Left ventricle myocardium inferior (tissue), 1 donor: ENCODE results near the gene ITGA7. TPM values are rescaled to one million over a fixed set of nuclear protein-coding genes. Genes with fewer than 3 reads are reported as not detected.

ENCODE experiments used
- DNase-seq: peaks from one replicate; pipeline ENCODE4 v3.0.0-alpha.2; 2020
- H3K27ac ChIP-seq: fragments of 200-600 bp; replicated peaks from 2 replicates; pipeline ENCODE4 v1.8.0; 2021
- H3K27me3 ChIP-seq: fragments of 200-600 bp; 2 replicates; pipeline ENCODE4 v1.8.0; 2021; ENCODE audit warnings: low read depth
- H3K36me3 ChIP-seq: fragments of 200-600 bp; 2 replicates; pipeline ENCODE4 v1.8.0; 2021
- H3K4me1 ChIP-seq: fragments of 200-600 bp; 2 replicates; pipeline ENCODE4 v1.8.0; 2021
- H3K4me3 ChIP-seq: fragments of 200-600 bp; 2 replicates; pipeline ENCODE4 v1.8.0; 2021; ENCODE audit warnings: mild to moderate bottlenecking, moderate library complexity
- H3K9me3 ChIP-seq: fragments of 200-600 bp; replicated peaks from 2 replicates; pipeline ENCODE4 v1.8.0; 2021
- intact Hi-C: fragments of 100-400 bp; cut with micrococcal nuclease; formaldehyde crosslinking; loops from one replicate; pipeline ENCODE4 v1.11.0; 2022
- total RNA-seq: library from RNA; stranded (reverse); fragmentation: NEBNext Ultra II Directional; extraction: Animal tissue kit (Norgen Biotek cat#: 25700); gene quantifications from one replicate; pipeline ENCODE4 v1.2.1, GENCODE V29; 2021
- TF ChIP-seq, protein P1 (sequence below): fragments of 200-600 bp; IDR thresholded peaks from 2 replicates; pipeline ENCODE4 v1.8.0; 2021; ENCODE audit warnings: antibody characterized with exemption, mild to moderate bottlenecking, borderline replicate concordance
- donor health status: DM: no; HTN: yes; CAD: no; lungs with severe emphysema.

The ITGA7 gene
- total RNA-seq, 1 donor from 2014 or later, result 520 TPM

DNA sequence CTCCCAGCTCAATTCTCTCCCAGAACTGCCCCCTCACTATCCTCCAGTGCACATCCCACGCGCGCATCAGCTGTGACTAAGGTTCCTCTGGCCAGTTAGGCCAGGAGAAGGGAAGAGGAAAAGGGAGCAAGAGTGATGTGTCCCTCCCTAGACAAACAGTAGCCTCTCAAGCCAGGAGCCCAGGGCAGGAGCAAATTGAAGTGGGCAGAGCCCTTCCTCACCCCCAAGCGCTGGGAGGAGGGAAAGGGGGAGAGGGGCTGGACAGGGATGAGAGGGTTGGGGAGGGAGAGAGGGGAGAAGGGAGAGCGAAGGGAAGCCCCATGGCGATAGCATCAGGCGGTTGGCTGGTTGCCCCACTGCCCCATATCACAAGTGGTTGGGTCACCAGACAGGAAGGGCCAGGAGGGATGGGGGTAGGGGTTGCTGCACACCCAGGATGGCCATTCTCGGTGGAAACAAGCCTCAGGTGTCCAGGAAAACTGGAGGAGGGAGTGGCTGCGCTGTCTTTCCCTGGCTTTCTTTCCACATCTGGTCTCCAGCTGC is 20.0 kb upstream of the ITGA7 start:
- H3K36me3 ChIP-seq, result peaks cover 40% of the 10 kb centered on the region
- intact Hi-C loops, result no loop called here

DNA sequence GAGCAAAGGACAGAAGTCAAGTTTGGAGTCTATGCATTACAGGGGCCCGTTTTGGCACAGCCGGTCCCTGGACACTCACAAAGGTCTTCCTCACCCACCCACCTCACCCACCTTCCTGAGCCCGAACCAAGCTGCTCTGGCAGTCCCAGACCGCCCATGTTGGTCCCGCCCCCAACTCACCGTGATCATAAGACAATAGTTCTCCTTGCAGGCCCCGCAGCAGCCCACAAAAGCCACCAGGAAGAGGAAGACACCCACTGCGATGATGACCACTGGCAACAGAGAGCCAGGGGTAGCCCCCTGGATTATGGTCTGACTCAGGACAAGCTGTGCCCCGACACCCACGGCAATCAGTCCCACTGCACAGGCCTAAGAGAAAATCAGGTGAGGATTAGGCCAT is 19.3 kb upstream of the ITGA7 start:
- TF ChIP-seq, protein P1, sequence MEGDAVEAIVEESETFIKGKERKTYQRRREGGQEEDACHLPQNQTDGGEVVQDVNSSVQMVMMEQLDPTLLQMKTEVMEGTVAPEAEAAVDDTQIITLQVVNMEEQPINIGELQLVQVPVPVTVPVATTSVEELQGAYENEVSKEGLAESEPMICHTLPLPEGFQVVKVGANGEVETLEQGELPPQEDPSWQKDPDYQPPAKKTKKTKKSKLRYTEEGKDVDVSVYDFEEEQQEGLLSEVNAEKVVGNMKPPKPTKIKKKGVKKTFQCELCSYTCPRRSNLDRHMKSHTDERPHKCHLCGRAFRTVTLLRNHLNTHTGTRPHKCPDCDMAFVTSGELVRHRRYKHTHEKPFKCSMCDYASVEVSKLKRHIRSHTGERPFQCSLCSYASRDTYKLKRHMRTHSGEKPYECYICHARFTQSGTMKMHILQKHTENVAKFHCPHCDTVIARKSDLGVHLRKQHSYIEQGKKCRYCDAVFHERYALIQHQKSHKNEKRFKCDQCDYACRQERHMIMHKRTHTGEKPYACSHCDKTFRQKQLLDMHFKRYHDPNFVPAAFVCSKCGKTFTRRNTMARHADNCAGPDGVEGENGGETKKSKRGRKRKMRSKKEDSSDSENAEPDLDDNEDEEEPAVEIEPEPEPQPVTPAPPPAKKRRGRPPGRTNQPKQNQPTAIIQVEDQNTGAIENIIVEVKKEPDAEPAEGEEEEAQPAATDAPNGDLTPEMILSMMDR, result no peak
- DNase-seq, result no peak
- H3K27ac ChIP-seq, result peak overlapping the region; percentile 98
- no peaks in the 10 kb centered on the region for H3K9me3 ChIP-seq
- H3K4me1 ChIP-seq, result peaks cover 74% of the 10 kb centered on the region
- peak overlapping the region; percentile 91 for H3K4me3 ChIP-seq
- peaks cover 45% of the 10 kb centered on the region for H3K36me3 ChIP-seq
- no peaks in the 10 kb centered on the region for H3K27me3 ChIP-seq
- intact Hi-C loops, result no loop called here

More for the DNA sequence above, 20.0 kb upstream of the ITGA7 start:
- H3K27me3 ChIP-seq, result no peaks in the 10 kb centered on the region
- DNase-seq, result peak; percentile 63
- H3K4me1 ChIP-seq, result peaks cover 74% of the 10 kb centered on the region
- TF ChIP-seq, protein P1, result no peak
- H3K27ac ChIP-seq, result peak overlapping the region; percentile 98
- no peaks in the 10 kb centered on the region for H3K9me3 ChIP-seq
- peak overlapping the region; percentile 91 for H3K4me3 ChIP-seq

DNA sequence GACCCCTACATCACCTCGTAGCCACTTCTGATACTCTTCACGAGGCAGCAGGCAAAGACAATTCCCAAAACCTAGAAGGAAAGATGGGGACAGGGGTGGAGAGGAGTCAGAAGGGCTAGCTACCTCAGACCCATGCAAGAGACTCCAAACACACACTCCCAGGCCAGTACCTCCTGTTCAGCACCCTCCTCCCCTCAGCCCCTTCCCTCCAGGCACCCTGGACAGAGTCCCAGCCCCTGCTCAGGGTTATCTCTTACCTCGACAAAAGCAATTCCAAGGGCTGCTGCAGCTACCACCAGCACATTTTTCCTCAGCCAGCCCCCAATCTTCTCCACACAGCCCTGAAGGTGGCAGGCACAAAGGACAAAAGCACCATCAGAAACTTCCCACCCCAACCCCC is 17.9 kb upstream of the ITGA7 start:
- no peak for DNase-seq
- TF ChIP-seq, protein P1, result no peak
- Histone ChIP-seq H3K27ac (peak overlapping the region; percentile 98), H3K27me3 (no peaks in the 10 kb centered on the region), H3K4me3 (no peak overlapping the region), H3K9me3 (no peaks in the 10 kb centered on the region), H3K36me3 (peaks cover 45% of the 10 kb centered on the region), H3K4me1 (peaks cover 83% of the 10 kb centered on the region)
- intact Hi-C loops, result no loop called here

DNA sequence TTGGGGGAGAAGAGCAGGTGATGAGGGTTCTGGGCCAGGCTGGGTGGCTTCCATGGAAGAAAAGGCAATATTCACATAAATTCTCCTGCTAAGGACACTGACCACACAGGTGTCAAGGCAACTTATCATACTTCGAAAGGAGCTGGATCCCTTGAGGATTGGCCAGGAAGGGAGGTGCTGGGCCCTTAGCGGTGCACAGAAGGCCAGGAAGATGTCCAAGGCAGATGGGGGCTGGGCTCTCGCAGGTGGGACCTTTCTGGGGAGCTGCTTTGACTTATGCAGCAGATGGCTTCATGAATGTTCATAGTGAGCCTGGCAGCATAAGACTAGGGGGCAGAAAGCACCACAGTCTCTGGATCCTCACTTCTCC is 17.2 kb upstream of the ITGA7 start:
- DNase-seq, result no peak
- H3K9me3 ChIP-seq, result no peaks in the 10 kb centered on the region
- H3K4me3 ChIP-seq, result no peak overlapping the region
- no peaks in the 10 kb centered on the region for H3K27me3 ChIP-seq
- peak overlapping the region; percentile 98 for H3K27ac ChIP-seq
- peaks cover 83% of the 10 kb centered on the region for H3K4me1 ChIP-seq
- intact Hi-C loops, result no loop called here
- TF ChIP-seq, protein P1, result no peak
- H3K36me3 ChIP-seq, result peaks cover 45% of the 10 kb centered on the region

DNA sequence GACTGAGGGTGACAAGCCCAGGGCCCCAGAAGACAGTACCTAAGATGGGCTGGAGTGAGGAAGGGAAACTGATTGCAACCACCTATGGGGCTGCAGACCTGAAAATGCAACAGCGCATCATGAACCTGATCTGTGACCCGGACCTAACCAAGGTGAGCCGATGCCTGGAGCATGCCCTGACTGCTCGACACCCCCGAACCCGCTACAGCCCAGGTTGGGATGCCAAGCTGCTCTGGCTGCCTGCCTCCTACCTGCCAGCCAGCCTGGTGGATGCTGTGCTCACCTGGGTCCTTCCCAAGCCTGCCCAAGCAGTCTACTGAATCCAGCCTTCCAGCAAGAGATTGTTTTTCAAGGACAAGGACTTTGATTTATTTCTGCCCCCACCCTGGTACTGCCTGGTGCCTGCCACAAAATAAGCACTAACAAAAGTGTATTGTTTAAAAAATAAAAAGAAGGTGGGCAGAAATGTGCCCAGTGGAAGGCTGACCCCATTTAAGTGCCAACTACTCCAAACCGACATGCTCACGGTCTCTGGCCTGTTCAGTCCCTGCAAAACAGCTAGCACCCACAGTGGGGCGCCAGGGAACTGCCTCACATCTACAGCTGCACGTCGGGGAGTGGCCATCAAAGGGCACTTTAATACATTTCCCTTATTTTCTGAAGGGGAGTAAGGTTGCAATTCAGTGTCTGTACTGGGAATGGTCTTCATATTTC is 16.7 kb upstream of the ITGA7 start:
- Histone ChIP-seq H3K9me3 (no peaks in the 10 kb centered on the region), H3K4me1 (peaks cover 85% of the 10 kb centered on the region), H3K27ac (peak overlapping the region; percentile 98), H3K4me3 (no peak overlapping the region), H3K36me3 (peaks cover 45% of the 10 kb centered on the region), H3K27me3 (no peaks in the 10 kb centered on the region)
- intact Hi-C loops, result no loop called here
- TF ChIP-seq, protein P1, result peak; percentile 67
- peak; percentile 74 for DNase-seq
